Cortex of kidney (tissue), 1 donor: ENCODE data around the gene SMAD5.
A peak's percentile ranks its signal among the peaks of the same experiment; 100 is the strongest.

Experiments
- DNase-seq: peaks from one replicate; lab custom pipeline; 2025; lab: John Stamatoyannopoulos, UW

The SMAD5 gene

DNA sequence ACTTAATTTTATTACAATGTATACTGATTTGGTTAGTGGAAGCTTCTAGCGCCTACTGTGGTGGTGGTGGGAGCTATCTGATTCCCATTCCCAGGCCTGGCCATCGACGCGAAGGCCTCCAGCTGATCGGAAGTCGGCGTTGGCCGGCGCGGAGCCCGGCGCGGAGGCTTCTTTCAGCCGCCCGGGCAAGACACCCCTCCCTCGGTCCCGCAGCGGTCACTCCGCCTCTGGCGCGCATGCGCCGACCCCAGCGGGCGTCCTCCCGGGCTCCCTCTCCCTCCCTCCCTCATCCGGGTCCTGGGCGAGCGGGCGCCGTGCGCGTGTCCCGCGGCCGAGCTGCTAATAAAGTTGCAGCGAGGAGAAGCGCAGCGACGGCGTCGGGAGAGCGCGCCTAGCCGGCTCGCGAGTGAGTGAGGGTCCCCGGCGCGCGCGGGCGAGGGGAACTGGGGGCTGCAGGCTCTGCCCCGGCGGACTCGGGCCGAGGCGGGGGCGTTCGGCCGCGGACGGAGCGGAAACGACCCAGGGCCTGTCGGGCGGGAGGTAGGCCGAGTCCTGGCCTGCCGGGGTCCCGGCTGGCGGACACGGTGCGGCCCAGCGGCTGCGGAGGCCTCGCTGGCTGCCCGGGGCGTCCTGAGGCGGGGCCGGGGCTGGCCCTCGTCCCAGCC, at the start of gene SMAD5:
Gene SMAD5, plus strand, starts transcription at position 289 of the 665 bp plus-strand sequence. CDS start 20,916 bp downstream, outside the sequence.
- peak; percentile 68 for DNase-seq

DNA sequence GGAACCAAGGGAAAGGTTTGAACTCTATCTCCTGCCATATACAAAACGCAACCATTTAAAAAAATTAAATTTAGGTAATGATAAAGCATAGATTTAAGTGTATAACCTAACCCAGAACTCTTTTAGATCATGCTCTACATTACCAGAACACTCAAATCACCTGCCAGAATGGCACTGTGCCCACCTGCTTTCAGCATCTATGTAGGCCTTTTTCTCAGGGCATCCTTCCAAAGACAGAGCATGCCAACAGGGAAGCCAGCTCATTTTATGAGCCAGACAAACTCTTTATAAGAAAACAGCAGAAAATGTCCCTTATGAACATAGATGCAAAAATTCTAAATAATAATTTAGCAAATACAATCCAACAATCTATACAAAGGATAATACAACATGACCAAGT, 47.9 kb upstream of the SMAD5 start:
- DNase-seq: no peak

DNA sequence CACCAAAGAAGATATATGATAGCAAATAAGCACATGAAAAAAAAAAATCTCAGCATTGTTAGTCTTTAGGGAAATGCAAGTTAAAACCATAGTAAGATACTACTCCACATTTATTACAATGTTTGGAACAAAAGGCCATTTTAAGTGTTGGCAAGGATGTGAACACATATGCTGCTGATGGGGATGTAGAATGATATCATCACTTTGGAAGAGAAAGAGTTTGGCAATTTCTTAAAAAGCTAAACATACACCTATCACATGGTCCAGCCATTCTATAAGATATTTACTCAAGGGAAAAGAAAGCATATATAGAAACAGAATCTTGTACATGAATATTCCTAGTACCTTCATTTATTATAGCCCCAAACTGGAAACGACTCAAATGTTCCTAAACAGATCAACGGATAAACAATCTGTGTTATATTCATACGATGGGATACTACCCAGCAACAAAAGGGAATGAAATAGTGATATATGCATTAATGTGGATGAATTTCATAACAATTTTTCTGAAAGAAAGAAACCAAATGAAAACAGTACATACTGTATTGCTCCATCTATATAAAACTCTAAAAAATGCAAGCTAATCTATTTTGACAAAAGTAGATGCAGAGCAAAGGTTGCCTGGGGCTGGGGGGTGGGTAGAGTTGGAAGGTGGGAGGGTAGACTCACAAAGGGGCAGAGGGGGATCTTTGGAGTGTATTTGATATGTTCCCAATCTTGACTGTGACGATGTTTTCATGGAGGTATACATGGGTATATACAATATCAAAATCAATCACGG, 45.7 kb upstream of the SMAD5 start:
- no peak for DNase-seq

DNA sequence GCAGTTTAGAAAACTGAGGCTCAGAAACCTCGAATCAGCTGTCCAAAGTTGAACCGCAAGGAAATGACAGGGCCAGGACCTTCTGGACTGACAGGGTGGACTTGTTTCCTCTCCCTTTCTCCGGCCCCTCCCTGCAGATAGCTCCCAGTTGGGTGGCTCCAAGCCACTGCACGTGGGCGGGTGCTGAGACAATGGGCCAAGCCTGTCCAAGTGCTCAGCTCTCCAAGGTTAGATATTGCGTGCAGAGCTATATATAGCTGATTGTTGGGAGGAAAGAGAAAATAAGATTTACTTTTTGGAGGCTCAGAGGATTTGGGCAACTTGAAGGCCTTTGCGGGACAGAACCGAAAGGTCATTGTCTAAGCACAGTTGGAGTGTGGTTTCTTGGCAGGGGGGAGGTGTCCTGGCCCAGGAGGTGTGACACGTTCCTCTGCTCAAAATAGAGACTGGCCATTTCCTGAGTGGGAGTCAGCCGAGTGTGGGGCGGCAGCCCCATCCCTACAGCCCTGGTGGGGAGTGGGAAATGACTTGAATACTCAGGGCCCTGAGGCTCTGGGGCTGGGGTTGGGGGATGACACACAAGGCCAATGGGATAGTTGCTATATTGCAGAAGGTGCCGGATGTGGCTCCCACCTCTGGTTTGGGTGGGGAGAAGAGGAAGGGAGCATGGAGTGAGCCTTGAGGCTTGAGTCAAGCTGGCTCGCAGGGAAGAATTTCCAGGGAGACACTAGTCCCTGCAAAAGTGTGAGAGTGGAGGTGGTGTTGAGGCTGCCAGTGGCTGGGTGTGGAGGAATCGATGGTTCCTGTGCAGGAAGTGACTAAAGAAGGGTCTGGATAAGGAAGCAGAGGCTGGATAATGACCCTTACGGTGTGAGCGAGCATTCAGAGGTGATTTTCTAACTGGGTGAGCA, 44.4 kb upstream of the SMAD5 start:
- no peak for DNase-seq

DNA sequence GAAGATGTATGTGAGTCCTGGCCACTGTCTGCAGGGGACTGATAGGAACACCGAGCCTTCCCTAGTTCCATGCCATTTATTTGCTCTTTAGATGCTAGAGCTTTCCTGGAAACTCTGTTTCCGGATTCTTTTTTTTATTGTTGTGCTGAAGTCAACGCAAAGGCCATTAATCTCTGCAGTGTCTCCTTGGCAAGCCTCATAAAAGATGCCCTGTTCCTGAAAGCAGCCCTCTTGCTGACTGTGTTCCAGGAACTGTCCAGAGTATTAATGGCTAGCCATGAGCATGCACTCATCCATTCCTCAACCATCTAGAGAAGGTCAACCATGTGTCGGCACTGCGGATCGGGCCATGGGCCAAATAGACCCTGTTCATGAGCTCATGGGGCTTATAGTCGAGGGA, 42.9 kb upstream of the SMAD5 start:
- DNase-seq: no peak

DNA sequence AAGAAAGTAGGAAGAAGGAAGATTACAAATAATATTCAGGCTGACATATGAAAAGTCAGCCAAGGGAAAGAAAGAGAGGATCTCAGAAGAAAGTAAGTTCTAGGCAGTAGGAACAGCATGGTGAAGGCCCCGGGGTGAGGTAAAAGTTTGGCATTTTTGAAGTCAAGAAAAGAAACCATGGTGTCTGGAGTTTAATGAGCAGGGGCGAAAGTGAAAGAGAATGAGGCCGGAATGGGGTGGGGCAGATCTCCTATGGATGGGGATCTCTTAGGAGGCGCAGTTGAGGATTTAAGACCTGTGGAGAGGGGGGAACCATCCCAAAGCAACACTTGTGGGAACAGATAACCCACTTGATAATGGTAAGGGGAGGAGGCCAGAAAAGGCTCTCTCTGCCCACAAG, 42.3 kb upstream of the SMAD5 start:
- no peak for DNase-seq

DNA sequence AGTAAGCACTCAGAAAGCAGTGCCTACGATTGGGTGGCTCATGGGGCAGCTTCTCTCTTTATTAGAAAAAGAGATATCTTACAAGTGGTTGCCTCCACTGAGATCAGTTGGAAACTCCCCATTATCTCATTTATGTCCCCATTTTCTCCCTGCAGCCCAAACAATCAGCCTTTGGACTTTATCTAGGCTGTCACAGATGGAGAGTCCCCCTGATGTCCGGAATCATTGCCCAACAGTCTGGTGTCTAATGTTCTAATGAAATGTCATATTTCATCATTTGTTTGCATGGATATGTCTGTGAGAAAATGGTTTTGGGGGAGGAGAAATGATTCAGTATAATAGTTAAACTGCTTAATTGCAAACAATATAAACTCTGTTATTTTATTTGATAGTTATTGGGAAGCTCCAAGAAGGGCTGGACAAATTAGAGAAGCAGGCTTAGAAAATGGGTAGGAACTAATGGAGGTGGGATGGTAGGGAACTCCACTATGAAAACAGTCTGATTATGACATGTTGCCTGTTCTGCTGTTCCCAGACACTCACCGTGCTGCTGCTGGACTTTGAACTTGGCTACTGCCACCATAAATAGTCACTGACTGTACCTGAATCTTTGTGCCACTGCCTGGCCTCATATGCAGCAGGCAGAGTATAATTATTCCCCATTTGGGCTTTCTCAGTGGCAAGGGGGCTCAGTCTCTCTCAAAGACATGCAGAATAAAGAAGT, 38.3 kb upstream of the SMAD5 start:
- DNase-seq: no peak

DNA sequence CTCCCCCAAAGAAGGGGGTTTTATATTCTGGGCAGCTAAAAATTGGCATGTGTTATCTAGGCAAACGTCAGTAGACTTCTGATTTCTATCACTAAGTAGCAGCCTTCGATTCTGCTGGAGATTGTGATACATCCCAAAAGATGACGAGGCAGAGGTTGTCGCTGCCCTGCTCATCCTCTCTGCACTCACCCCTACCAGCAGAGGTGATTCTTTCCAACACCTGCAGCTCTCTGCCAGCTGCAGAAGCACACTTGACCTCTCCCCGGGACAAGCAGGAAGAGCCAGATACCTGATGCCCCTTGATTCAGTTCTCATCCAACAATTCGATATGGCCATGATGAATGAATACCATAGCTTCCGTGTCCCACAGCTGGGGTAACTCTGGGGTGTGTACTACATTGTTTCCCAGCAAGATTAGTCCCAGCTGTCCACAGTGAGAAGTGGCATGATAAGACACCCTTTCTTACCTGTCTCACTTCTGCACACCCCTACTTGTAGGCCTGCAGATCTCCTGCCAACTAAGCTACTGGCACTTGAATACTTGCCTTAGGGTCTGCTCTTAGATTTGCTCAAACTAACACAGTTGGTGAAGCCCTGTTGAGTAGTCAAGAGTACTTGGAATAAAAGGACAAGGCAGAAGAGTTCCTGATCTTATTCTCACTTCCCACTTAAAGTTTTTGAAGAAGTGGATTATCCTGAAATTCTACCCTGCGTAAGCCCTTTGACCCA, 37.6 kb upstream of the SMAD5 start:
- no peak for DNase-seq

DNA sequence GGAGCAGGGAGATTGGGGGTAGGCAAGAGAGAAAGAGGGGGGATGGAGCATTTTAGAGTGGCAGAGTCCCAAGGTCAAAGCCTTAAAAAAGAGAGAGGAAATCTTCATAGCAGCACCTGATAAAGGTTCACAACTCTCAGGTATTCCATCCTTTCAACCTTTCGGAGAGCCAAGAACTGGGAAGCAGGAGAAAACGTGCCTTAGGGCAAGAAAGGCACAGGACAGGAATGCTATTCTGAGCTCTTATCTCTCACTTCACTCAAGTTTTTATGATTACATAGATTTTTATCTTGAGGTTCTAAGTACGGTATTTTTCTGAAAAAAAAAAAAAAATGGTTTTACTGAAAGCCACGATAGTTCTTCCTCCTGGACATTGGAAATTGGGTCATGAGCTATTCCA, 34.5 kb upstream of the SMAD5 start:
- no peak for DNase-seq

DNA sequence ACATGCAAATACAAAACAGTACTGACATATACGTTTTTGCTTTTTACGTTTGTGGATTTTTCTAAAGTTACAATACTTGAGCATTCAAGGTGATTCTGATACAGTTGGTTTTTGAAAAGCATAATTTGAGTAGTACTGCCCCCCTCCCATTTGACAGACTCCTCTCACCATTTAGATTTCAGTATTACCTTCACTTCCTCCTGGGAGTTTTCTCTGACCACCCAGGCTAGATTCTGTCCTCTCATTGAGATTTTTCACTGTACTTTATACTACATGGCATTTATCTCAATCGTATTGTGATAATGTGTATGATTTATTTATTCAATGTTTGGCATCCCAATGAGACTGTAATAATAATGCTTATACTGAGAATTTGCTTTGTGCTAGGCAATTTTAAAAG, 32.8 kb upstream of the SMAD5 start:
- no peak for DNase-seq

DNA sequence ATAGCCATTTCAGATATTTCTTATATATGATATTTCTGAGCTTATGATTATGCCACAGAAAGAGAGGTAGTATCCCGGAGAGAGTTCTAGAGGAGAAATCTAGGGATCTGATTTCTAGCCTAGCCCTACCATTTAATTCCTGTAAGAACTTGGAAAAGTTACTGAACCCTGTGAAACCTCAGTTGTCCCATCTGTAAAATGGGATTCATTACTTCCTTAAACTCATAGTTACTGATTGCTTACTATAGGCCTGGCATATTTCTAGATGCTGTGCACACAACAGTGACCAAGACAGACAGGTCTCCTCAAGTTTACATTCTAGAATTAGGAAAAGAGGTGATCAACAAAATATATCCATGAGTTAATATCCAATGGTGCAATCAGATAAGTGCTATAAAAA, 30.8 kb upstream of the SMAD5 start:
- DNase-seq: no peak

DNA sequence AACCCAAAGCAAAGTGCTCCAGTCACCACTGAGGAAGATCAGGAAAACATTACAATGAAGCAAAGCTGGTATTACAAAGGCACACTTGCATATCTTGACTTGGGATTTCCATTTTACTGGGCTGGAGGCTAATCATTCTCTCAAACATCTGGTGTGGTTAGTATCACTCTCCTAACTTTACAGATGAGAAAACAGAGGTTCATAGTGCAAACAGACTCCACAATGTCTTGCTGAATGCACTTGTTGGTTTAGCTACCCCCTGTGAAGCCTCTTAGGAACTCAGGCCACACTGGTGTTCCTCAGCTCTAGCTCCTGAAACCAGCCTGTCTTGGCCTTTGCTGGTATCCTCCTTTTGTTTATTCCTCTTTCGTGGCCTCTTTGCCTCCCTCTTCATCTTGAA, 29.5 kb upstream of the SMAD5 start:
- no peak for DNase-seq

DNA sequence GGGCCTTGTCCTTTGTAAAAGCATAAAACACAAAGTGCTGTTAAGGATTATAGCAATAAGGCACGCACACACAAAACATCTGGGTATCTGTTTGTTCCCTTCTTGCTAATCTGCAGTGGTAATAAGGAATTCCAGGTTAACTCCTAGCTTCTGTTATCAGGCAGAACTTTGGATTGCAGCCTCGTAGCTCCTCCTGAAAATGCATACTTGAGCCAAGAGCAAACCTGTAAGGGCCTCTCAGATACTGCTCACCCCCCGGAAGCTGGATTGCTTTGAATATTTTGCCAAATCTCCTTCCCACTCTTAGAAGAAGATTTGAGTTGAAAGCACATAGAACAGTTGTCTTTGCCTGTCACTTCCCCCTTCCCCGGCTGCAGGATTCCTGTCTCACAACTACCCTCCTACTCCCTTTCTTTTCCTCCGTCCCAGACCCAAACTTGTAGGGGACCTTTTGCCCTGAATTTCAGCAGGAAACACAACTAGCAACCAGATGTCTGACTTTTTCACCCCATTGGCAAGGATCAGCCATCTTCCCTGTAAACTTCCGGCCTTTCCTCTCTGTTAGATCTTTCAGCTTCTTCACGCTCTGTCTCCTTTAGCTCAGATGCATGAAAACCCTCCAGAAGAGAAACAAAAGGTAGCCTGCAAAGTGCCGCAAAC, 28.2 kb upstream of the SMAD5 start:
- no peak for DNase-seq

DNA sequence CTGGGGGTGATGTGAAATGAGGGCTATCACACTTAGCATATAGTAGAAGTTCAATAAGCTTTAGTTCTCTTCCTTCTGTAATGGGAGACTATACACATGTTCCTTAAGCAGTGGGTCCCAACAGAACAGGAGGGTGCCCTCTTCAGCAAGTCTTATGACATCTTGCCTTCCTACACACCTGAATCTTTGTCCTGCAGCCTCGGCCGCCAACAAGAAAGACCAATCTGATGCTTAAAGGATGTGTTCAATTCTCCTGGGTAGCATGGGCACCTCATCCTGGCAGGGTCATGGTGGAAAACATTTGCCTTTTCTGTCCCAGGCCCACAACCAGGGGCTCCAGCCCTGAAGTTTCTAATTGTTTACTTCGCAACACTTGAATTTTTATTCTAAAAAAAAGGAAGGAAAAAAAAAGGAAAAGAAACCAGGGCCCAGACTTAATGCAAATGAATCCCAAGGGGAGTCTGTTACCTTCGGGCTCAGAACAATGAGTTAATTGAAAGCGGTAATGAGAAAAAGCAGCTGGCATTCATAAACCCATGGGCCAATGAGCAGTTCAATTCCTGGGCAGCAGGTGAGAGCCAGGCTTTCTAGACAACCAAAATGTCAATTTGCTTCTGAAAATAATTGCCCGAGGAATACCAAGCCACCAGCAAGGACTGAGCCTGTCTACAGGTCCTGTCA, 26.2 kb upstream of the SMAD5 start:
- no peak for DNase-seq

DNA sequence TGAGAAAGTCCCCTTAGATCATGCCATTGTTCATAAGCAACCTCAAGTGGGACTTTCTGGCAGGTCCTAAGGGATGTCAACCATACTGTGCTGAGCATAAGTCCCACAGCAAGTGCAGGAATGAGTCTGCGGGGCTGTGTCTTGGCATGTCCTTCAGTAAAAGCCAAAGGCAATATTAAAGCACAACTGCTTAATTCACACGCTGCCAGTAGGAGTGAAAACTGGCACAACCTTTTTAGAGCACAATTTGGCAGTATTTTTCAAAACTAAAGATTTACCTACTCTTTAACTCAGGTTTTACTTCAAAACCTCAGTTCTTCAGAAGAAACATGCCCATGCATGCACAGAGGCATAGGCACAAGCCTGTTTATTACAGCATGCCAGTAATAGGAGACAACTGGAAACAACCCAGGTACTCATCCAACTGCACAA, 24.4 kb upstream of the SMAD5 start:
- DNase-seq: no peak

DNA sequence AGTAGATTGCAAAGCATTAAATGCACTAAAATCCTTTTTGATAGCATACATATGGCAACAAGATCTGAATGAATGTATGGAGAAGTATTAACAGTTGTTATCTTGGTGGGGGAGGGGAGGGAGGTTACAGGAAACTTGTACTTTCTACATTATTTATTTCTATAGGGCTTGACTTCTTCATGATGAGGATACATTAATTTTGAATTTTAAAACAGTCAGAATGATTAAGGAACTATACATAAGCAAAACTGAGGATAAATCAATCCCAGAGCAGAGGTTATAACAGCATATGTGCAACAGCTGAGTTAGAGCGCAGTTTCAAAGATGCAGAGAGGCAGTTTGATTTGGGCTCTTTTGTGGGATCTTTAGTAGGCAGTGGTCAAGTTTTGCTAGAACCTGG, 23.9 kb upstream of the SMAD5 start:
- no peak for DNase-seq

DNA sequence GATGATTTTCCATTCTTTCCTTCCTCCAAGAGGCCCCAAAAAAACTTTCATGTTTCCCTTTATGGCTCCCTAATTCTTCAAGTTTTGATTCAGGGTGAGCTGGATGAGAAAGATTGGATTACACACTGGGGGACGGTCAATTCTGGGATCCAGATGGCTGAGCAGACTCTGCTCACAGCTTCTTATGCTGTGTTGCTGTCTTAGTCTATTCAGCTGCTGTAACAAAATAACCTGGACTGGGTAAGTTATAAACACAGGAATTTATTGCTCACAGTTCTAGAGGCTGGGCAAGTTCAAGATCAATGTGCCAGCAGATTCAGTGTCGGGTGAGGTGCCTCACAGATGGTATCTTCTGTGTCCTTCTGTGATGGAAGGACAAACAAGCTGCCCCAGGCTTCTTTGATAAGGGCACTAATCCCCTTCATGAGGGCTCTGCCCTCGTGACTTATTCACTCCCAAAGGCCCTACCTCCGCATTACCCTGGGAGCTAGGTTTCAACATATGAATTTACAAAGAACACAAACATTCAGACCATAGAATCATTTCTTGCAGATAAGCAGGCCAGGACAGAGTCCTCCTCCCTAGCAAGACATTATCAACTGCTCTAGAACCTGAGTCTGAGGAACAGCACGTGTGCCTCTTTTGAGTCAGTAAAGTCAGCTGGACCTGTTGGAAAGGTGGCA, 23.1 kb upstream of the SMAD5 start:
- no peak for DNase-seq

DNA sequence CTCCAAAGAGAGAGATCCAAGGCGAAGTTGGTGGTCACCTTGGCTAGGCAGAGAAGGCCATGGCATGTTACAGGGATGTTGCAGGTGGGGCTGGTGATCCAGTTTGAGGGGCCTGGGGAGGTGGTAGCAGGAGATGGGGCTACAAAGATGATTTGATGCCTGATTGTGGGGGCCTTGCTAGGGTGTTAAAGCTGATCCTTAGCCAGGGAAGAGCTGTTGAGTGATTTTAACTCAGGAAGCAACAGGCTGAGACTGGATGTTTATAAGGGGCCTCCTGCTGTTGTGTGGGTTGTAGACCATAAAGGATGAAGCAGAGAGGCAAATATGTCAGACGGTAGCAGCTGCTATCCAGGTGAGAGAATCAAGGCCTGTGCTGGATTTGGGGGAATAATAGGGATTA, 19.0 kb upstream of the SMAD5 start:
- no peak for DNase-seq

DNA sequence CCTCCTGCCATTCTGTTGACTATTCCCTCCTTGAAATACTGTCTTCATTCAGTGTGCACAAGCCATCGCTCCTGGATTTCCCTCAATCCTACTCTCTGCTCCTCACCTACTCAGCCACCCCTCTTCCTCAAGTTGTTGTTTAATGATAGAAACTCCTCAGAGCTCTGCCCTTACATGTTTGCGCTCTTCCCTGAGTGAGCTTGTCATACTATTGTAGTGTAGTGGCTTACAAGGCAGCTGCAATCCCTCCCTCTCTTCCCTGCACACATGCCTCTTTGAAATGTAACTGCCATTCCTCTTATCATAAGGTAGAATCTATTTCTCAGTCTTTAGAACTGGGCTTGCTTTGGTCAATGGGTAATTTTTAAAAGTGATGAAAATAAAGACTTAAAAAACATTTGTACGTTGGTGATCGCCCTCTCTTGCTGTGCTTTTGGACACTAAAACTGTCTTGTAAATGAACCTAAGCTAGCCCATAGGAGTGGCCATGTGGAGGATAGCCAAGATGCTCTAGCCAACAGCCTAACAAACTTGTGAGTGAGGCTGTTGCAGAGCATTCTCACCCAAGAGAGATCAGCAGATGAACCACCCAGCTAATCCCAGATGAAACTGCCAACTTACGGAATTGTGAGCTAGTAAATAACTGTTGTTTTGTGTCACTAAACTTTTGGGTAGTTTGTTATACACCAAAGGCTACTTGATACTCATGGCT, 18.1 kb upstream of the SMAD5 start:
- DNase-seq: no peak
